Measurements from ENCODE around the gene GUCA2A. TPM values are rescaled to one million over a fixed set of nuclear protein-coding genes. Genes with fewer than 3 reads are reported as not detected.
"Not testable (repeated sequence)": the region's sequence is repeated elsewhere in the genome, so short reads cannot be mapped to it uniquely, and the experiment has no call there.

The GUCA2A gene, protein sequence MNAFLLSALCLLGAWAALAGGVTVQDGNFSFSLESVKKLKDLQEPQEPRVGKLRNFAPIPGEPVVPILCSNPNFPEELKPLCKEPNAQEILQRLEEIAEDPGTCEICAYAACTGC
- total RNA-seq (not detected), polyA plus RNA-seq (not detected), total RNA-seq (0 to 0.22 (median 0) reads per million in 6 experiments)

DNA sequence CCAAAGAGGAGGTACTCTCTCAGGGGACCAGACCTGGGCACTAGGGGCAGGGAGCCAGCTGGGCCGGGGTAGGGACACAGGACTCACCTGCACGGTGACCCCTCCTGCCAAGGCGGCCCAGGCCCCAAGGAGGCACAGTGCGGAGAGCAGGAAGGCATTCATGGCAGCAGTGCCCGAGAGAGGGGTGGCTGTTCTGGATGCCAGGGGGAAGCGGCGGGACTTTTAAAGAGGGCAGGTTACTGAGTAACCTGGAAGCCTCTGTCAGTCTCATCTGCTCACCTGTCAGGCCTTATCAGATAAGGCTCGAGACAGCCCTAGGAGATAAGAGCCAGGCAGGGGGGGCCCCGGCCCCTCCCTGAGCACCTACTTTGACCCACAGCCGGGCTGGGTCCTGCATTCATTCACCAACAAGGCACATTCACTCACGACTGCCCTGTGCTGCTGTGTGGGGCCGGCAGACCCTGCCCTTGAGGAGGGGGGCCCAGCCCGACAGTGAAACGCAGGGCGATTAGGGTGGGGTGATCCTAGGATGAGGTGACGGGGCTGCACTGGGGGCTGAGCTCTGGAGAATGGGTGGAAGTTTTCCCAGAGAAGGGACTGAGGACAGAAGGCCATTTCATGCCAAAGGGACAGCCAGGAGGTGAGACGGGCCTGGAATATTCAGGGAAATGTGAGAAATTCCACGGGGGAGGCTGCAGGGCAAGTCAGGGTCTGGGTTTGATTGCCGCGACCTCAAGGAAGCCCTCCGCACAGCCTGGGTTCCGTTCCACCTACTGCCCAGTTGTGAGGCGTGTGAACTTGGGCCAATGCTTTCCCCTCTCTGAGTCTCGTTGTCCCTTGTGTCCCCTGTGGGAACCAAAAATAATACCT is at the start of gene GUCA2A:
Gene GUCA2A (minus strand): TSS at position 195 of the 870 bp plus-strand sequence. CDS start 33 bp downstream, at position 162.
- Mint-ChIP-seq H3K27ac (no peak within 1 kb of the TSS), H3K27me3 (peaks cover 3 to 29% (median 15%) of the 10 kb centered on the region in 5 donors)
- no peak for ATAC-seq

DNA sequence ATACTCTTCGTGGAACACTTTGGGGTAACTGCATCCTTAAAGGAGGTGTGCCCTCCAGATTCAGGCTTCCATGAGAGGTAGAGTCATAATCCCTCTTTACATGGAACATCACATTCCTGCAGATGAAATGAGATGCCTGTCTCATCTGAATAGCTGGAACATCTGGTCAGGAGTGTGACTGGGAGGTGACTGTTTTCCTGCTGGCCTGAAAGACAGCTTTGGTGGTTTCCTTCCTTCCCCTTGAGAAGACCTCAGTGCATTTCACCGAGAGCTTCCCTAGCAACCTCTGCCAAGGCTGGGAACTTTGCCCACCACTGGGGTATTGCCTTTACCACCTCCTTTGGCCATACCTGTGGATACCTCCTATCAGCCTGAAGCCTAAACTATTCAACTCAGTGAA is 46.7 kb upstream of the GUCA2A start:
- H3K4me1 Mint-ChIP-seq, result peaks cover 17 to 55% (median 41%) of the 10 kb centered on the region in 4 donors
- H3K4me3 Mint-ChIP-seq, result no peak overlapping the region
- no peak overlapping the region for H3K27ac Mint-ChIP-seq
- H3K9me3 Mint-ChIP-seq, result peaks cover 0 to 39% (median 20%) of the 10 kb centered on the region in 9 donors
- peaks cover 32 to 54% (median 45%) of the 10 kb centered on the region in 3 donors for H3K36me3 Mint-ChIP-seq
- ATAC-seq (no peak), DNase-seq (no peak)
- H3K27me3 Mint-ChIP-seq, result no peaks in the 10 kb centered on the region
- POLR2A ChIA-PET, result interaction anchor here (1.1 kb wide), 1 partner anchor 29 kb away, joined by 3 read pairs; no protein-coding TSS in a partner anchor

More for the DNA sequence above, at the start of gene GUCA2A:
- POLR2A ChIA-PET, result no interaction called here
- H3K9me3 Mint-ChIP-seq, result peaks cover 0 to 14% (median 8%) of the 10 kb centered on the region in 9 donors
- peaks cover 0 to 5% (median 2%) of the 10 kb centered on the region in 4 donors for H3K4me1 Mint-ChIP-seq
- peaks cover 2 to 8% (median 2%) of the 10 kb centered on the region in 3 donors for H3K36me3 Mint-ChIP-seq
- no peak within 1 kb of the TSS for H3K4me3 Mint-ChIP-seq
- no peak for DNase-seq

DNA sequence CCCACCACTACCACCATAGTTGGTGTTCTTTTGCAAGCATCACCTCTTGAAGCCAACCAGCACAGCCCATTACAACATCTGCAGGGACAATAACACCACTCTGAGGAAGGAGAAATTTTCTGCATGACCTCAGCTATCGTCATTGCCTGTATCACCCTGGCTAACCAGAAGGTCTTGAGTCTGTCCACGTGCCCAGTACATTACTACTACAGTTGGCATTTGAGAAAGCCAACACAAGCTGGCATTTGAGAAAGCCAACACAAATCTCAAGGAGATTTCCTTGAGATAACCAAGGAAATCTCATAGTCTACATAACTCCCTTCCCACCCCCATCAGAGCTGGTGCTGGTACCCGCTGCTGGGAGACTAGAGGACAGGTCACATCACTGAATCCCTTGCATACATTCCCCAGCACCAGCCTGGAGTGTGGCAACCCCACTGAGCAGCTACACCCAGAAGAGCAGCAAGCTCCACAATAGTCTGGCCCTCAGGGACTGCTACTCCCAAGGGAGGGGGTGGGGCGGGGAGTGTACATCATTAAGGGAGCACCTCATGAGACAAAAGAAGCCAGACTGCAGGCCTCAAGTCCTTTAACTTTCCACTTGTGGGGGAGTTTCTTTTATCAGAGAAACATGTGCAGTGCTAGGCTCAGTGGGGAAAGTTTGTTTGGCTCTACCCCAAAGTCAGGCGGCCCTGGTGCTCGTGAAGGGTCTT is 46.0 kb upstream of the GUCA2A start:
- ATAC-seq, result no peak
- DNase-seq, result no peak
- H3K27me3 Mint-ChIP-seq, result no peaks in the 10 kb centered on the region
- peaks cover 32 to 53% (median 45%) of the 10 kb centered on the region in 3 donors for H3K36me3 Mint-ChIP-seq
- H3K4me1 Mint-ChIP-seq, result peaks cover 17 to 55% (median 41%) of the 10 kb centered on the region in 4 donors
- POLR2A ChIA-PET, result no interaction called here
- H3K9me3 Mint-ChIP-seq, result peaks cover 0 to 39% (median 20%) of the 10 kb centered on the region in 9 donors
- peak overlapping the region in 1 of 10 donors; percentile 7 for H3K4me3 Mint-ChIP-seq
- H3K27ac Mint-ChIP-seq, result no peak overlapping the region

DNA sequence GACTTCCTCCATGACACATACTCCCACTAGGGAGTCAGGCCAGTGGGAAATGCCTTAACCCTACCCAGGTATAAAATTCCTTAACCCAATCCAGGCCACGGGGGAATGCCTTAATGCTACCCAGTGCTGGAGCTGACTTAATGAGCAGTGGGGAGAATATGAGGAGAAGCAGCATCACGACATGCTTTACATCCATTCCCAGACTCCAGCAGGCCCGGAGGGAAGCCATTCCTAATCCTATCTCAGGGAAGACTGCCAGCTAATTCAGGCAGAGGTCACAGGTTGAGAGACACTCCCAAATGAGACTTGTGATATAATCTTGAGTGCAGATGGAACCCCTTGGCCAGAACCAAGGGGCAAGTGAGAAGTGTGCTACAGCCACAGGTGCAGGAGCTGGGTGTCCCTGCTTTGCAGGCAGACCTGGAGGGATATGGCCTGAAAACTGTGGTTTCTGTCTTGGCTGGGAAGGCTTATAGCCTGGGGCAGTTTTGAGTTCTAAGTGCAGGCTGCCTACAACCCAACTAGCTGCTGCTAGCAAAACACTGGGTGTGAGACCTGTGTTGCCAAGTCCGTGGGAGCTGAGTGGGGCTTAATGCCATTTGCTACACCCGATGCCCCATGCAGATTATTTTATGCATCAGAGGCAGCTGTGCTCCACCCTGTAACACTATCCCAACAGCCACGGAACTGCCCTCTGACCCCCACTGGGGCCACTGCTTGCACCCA is 45.1 kb upstream of the GUCA2A start:
- ATAC-seq (no peak), DNase-seq (no peak)
- Mint-ChIP-seq H3K4me3 (peak overlapping the region in 1 of 10 donors; percentile 22), H3K4me1 (peaks cover 19 to 54% (median 43%) of the 10 kb centered on the region in 4 donors), H3K27me3 (no peaks in the 10 kb centered on the region), H3K9me3 (peaks cover 0 to 31% (median 16%) of the 10 kb centered on the region in 9 donors), H3K36me3 (peaks cover 30 to 54% (median 46%) of the 10 kb centered on the region in 3 donors), H3K27ac (peak overlapping the region in 2 of 10 donors; percentile 11 to 29)
- POLR2A ChIA-PET, result no interaction called here

DNA sequence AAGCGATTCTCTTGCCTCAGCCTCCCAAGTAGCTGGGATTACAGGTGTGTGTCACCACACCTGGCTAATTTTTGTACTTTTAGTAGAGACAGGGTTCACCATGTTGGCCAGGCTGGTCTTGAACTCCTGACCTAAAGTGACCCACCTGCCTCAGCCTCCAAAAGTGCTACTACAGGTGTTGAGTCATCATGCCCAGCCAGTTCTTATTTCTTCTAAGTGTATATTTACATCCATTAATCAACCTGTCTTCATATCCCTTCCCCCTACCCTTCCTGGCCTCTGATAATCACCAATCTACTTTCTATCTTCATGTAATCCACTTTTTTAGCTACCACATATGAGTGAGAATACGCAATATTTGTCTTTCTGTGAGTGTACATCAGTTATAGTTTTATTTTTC is 42.4 kb upstream of the GUCA2A start:
- Mint-ChIP-seq H3K27ac (peak overlapping the region in 1 of 10 donors; percentile 38), H3K9me3 (peaks cover 5 to 28% (median 15%) of the 10 kb centered on the region in 9 donors), H3K36me3 (peaks cover 34 to 57% (median 55%) of the 10 kb centered on the region in 3 donors), H3K4me1 (peaks cover 16 to 48% (median 36%) of the 10 kb centered on the region in 4 donors)
- not testable (repeated sequence) for ATAC-seq, H3K4me3 Mint-ChIP-seq, H3K27me3 Mint-ChIP-seq, DNase-seq
- POLR2A ChIA-PET, result interaction anchor here (0.5 kb wide), 1 partner anchor 1216 kb away, joined by 4 read pairs; no protein-coding TSS in a partner anchor

DNA sequence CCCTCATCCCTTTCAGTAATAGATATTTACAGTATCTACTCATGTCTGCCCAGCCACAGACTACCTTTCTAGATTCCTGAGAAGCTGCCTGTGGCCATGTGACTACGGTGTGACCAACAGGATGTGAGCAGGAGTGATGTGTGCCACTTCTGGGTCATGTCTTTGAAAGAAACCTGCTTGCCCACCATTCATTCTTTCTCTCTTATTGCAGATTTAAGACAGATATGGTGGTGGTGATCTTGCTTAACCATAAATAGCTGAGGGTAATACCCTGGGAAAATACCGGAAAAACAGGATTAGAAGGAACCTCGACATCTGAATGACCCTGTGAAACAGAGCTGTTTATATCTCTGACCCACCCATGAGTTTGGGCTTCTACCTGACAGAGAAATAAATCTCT is 41.6 kb upstream of the GUCA2A start:
- H3K27ac Mint-ChIP-seq, result no peak overlapping the region
- no peaks in the 10 kb centered on the region for H3K27me3 Mint-ChIP-seq
- peaks cover 37 to 54% (median 52%) of the 10 kb centered on the region in 3 donors for H3K36me3 Mint-ChIP-seq
- POLR2A ChIA-PET, result no interaction called here
- H3K4me1 Mint-ChIP-seq, result peaks cover 16 to 43% (median 30%) of the 10 kb centered on the region in 4 donors
- no peak overlapping the region for H3K4me3 Mint-ChIP-seq
- no peak for ATAC-seq
- H3K9me3 Mint-ChIP-seq, result peaks cover 5 to 22% (median 17%) of the 10 kb centered on the region in 9 donors
- DNase-seq, result no peak

DNA sequence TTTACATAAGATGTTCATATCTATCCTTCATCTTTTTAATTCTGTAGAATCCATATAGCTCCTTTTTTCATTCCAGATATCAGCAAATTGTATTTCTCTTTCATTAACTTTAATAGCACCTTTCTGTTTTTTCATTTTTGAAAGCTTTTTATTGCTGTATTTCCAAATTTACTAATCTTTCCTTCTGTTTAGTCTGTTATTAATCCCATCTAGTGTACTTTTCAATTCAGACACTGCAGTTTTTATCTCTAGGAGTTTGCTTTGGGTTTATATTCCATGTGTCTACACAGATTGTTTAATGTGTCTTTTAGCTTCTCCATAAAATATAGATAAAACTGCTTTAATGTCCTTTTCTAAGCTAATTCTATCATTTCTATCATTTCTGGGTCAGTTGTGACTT is 37.4 kb upstream of the GUCA2A start:
- no peaks in the 10 kb centered on the region for H3K27me3 Mint-ChIP-seq
- DNase-seq (no peak), ATAC-seq (no peak)
- H3K4me1 Mint-ChIP-seq, result peaks cover under 1 to 10% (median 5%) of the 10 kb centered on the region in 4 donors
- peaks cover 24 to 84% (median 53%) of the 10 kb centered on the region in 3 donors for H3K36me3 Mint-ChIP-seq
- POLR2A ChIA-PET, result no interaction called here
- H3K9me3 Mint-ChIP-seq, result peaks cover 5 to 22% (median 16%) of the 10 kb centered on the region in 9 donors
- no peak overlapping the region for H3K4me3 Mint-ChIP-seq
- H3K27ac Mint-ChIP-seq, result no peak overlapping the region

DNA sequence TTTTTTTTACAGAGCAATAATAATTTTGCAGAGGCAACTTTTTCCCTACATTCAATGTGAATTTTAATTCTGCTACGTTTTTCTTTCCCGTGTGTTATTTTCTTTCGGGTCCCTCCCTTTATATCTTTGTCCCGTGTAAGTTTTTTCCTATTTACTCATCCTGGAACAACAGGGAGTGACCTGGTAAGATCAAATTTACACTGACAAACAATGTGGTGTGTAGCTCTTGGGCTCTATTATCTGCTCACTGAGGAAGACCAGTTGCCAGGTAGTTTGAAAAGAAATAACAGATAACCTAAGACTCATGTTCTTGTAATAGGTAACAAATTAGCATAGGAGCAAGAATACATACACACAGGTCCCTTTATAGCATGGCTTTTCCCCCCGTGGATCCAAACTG is 33.7 kb upstream of the GUCA2A start:
- peak overlapping the region in 1 of 10 donors; percentile 26 for H3K27ac Mint-ChIP-seq
- H3K4me1 Mint-ChIP-seq, result peaks cover 0 to under 1% (median 0%) of the 10 kb centered on the region in 4 donors
- no peaks in the 10 kb centered on the region for H3K27me3 Mint-ChIP-seq
- DNase-seq (no peak), ATAC-seq (no peak)
- H3K9me3 Mint-ChIP-seq, result peaks cover 5 to 16% (median 13%) of the 10 kb centered on the region in 9 donors
- POLR2A ChIA-PET, result no interaction called here
- H3K36me3 Mint-ChIP-seq, result peaks cover 13 to 82% (median 31%) of the 10 kb centered on the region in 3 donors
- H3K4me3 Mint-ChIP-seq, result no peak overlapping the region

DNA sequence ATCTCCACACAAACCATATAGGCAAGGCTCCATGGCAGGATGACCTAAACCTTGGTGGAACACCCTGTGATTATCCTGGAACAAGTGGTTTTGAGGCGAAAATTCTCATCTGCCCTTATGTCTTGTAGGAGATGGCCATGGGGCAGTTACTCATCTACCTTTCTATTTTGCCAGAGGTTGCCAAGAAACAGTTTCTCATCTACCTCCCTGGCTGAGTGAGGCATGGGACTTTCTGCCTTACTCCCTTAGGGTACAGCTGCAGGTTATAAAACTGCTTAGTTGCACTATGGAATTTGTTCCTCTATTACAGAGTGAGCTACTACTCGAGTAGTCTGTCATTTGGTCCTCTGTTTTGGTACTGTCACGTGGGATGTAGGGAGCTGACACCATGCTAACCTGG is 31.3 kb upstream of the GUCA2A start:
- POLR2A ChIA-PET, result no interaction called here
- Mint-ChIP-seq H3K36me3 (peaks cover 0 to 79% (median 15%) of the 10 kb centered on the region in 3 donors), H3K4me1 (peaks cover 0 to 12% (median 5%) of the 10 kb centered on the region in 4 donors), H3K27ac (peak overlapping the region in 1 of 10 donors; percentile 55), H3K4me3 (no peak overlapping the region), H3K9me3 (no peaks in the 10 kb centered on the region), H3K27me3 (no peaks in the 10 kb centered on the region)
- DNase-seq (no peak), ATAC-seq (no peak)

DNA sequence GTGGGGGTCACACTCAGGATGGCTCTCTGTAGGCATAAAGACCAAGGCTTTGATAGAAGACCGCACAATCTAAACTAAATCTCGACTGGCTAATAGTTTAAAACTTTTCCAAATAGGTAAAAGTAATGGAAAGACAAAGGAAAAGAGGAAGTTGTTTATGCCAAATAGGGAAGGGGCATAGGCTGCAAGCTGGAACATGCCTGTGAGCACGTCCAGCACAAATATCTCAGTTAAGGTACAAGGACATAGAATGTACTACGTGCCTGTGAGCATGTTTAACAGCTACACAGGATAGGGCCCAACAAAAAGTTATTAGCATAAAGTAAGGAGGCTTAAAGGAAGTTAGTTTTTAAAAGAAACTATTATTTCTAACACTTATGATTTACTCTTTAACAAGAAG is 27.6 kb upstream of the GUCA2A start:
- no peak overlapping the region for H3K4me3 Mint-ChIP-seq
- ATAC-seq (no peak), DNase-seq (no peak)
- POLR2A ChIA-PET, result interaction anchor here (0.6 kb wide), 1 partner anchor 1838 kb away, joined by 3 read pairs; no protein-coding TSS in a partner anchor
- no peaks in the 10 kb centered on the region for H3K9me3 Mint-ChIP-seq
- no peaks in the 10 kb centered on the region for H3K27me3 Mint-ChIP-seq
- peak overlapping the region in 3 of 10 donors; percentile 23 to 73 (median 28) for H3K27ac Mint-ChIP-seq
- H3K4me1 Mint-ChIP-seq, result peaks cover 0 to 12% (median 6%) of the 10 kb centered on the region in 4 donors
- H3K36me3 Mint-ChIP-seq, result peaks cover 0 to 84% (median 18%) of the 10 kb centered on the region in 3 donors

DNA sequence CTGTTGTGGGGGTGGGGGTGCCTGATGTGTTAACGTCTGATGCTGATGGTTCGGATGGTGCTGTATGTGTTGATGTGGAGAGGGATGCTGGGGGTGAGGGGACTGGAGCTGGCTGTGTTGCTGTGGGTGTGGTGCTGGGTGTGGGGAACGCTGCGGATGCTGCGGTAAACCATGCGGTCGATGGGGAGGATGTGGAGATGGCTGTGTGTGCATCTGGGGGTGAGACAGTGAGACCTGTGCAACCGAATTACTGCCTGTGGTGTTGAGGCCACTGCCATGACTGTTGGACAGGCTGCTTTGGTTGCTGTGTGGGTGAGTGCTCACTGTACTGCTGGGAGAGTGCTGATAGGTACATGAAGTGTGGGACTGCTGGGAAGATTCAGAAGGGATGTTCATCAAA is 26.8 kb upstream of the GUCA2A start:
- Mint-ChIP-seq H3K4me3 (no peak overlapping the region), H3K9me3 (no peaks in the 10 kb centered on the region), H3K27me3 (no peaks in the 10 kb centered on the region), H3K4me1 (peaks cover 0 to 12% (median 7%) of the 10 kb centered on the region in 4 donors), H3K27ac (peak overlapping the region in 4 of 10 donors; percentile 20 to 85 (median 46)), H3K36me3 (peaks cover 0 to 83% (median 16%) of the 10 kb centered on the region in 3 donors)
- no peak for ATAC-seq
- POLR2A ChIA-PET, result no interaction called here
- DNase-seq, result no peak

Measured in naive thymus-derived CD8-positive, alpha-beta T cell (primary cell).